ENCODE data around the gene PDIK1L.

- TF ChIP-seq CTCF (conservative IDR thresholded peaks at IDR 0.05; ENCODE audit: low read depth, low read length) (no peak), RAD21 (IDR thresholded peaks at IDR 0.05; ENCODE audit: low read length) (no peak), CEBPB (IDR thresholded peaks at IDR 0.05; ENCODE audit: low read depth, low read length) (no peak), MAZ (IDR thresholded peaks at IDR 0.05; ENCODE audit: borderline replicate concordance, low read depth, low read length) (no peak), RFX5 (IDR thresholded peaks at IDR 0.05; ENCODE audit: low read depth, low read length) (no peak), POLR2A (IDR thresholded peaks at IDR 0.05; ENCODE audit: low read depth, low read length) (no peak), USF2 (IDR thresholded peaks at IDR 0.05; ENCODE audit: low read depth, low read length) (no peak), MAFK (IDR thresholded peaks at IDR 0.05; ENCODE audit: low read depth, low read length) (no peak), MXI1 (IDR thresholded peaks at IDR 0.05; ENCODE audit: borderline replicate concordance, low read depth, low read length) (no peak), ELK1 (IDR thresholded peaks at IDR 0.05; ENCODE audit: borderline replicate concordance, low read depth, low read length) (no peak), FOS (IDR thresholded peaks at IDR 0.05; ENCODE audit: low read depth, low read length) (no peak), SMC3 (IDR thresholded peaks at IDR 0.05; ENCODE audit: low read depth, low read length) (no peak), RCOR1 (IDR thresholded peaks at IDR 0.05; ENCODE audit: insufficient replicate concordance, low read length) (no peak)
Observed at GRCh38 chr1:26156285-26157038, 44.8 kb downstream of the PDIK1L start.

Measured in IMR-90 (cell line).